ENCODE data around the gene C19orf25.

Gene C19orf25

DNA sequence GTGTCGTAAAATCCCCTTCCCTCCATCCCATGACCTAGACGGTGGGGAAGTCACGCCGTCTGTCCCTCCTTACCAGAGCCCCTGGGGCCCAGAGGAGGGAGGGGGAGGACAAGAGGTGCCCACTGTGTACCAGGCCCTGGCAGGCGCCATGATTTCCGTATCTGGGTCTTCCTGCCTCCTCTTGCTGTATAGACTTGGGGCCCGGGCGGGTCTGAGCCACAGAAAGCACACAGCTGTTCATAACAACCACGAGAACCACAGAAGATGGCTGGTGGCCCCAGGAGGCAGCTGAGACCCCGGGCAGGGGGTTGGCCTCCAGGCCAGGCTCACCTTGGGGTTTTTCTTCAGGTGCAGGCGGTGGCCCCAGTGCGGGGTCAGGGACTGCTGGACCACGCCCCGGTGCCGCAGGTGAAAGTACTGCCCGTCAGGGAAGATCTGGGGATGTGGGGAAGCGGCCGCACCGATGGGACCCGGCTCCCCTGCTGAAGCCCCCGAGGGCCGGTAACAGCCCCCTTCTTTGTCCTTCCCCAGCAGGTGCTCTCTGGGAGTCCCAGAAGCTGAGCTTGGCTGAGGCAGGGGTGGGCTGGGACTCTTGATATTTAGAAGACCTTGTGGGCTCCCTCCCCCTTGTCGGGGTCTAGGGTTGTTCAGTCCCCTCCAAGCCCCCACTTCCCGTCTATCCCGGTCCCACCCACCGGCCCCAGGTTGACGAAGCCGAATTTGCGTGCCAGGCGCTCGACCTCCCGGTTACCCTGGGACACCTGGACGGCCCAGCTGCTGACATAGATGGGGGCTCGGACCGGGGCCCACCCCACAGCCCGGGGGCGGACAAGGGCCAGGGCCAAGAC lies 10.7 kb upstream of the C19orf25 start:
- peak overlapping the region; percentile 54 for H3K4me3 ChIP-seq (ENCODE audit: low read depth, low read length)
- TF ChIP-seq, protein P1, sequence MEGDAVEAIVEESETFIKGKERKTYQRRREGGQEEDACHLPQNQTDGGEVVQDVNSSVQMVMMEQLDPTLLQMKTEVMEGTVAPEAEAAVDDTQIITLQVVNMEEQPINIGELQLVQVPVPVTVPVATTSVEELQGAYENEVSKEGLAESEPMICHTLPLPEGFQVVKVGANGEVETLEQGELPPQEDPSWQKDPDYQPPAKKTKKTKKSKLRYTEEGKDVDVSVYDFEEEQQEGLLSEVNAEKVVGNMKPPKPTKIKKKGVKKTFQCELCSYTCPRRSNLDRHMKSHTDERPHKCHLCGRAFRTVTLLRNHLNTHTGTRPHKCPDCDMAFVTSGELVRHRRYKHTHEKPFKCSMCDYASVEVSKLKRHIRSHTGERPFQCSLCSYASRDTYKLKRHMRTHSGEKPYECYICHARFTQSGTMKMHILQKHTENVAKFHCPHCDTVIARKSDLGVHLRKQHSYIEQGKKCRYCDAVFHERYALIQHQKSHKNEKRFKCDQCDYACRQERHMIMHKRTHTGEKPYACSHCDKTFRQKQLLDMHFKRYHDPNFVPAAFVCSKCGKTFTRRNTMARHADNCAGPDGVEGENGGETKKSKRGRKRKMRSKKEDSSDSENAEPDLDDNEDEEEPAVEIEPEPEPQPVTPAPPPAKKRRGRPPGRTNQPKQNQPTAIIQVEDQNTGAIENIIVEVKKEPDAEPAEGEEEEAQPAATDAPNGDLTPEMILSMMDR (IDR thresholded peaks at IDR 0.05; ENCODE audit: insufficient read depth, low read depth, low read length, missing control alignments), result no peak
- no peak for DNase-seq (ENCODE audit: low read depth)

DNA sequence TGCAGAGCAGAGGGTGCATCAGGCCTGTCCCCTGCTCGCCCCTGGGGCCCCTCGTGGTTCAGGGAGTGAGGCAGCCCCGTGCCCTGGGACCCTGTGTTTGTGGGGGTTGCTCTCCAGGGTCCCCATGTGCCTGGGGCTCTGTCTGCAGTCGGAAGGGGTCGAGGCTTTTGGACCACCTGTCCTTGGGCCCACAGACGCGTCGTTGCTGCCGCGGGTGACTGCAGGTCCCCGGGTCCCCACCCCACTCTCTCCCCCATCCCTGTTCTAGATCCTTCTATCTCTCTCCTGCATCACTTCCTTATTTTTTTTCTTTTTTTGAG lies 9.2 kb upstream of the C19orf25 start:
- no peak for DNase-seq (ENCODE audit: low read depth)
- H3K4me3 ChIP-seq (ENCODE audit: low read depth, low read length), result no peak overlapping the region
- TF ChIP-seq, protein P1 (IDR thresholded peaks at IDR 0.05; ENCODE audit: insufficient read depth, low read depth, low read length, missing control alignments), result no peak

DNA sequence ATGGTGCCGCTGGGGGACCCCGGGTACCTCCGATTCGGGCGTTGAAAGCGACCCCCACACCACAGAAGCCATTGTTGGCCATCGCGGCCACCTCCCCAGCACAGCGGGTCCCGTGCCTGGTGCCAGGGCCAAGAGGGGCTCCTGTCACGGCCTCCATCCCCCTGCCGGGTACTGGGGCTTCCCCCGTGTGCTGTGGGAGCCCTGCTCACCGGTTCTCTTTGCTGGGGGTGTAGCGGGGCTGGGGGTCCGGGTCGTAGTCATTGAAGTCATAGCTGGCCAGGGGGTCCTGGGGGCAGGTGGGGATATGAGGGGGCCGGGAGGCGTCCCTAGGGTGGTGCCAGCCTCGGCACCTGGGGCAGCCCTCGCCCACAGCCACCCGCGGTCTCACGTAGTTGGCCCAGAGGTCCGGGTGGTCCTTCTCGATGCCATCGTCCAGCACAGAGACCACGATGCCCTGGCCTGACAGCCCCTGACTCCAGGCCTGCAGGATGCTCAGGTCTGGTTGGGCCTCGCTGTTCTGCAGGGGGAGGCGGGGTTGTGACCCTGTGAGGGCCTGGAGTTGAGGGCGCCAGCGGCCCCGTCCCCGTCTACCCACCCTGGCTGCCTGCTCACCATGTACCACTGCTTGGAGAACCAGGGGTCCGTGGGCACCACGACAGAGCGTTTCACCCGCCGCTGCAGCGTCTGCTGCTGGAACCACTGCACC lies 8.7 kb upstream of the C19orf25 start:
- H3K4me3 ChIP-seq (ENCODE audit: low read depth, low read length), result no peak overlapping the region
- DNase-seq (ENCODE audit: low read depth), result no peak
- TF ChIP-seq, protein P1 (IDR thresholded peaks at IDR 0.05; ENCODE audit: insufficient read depth, low read depth, low read length, missing control alignments), result no peak

DNA sequence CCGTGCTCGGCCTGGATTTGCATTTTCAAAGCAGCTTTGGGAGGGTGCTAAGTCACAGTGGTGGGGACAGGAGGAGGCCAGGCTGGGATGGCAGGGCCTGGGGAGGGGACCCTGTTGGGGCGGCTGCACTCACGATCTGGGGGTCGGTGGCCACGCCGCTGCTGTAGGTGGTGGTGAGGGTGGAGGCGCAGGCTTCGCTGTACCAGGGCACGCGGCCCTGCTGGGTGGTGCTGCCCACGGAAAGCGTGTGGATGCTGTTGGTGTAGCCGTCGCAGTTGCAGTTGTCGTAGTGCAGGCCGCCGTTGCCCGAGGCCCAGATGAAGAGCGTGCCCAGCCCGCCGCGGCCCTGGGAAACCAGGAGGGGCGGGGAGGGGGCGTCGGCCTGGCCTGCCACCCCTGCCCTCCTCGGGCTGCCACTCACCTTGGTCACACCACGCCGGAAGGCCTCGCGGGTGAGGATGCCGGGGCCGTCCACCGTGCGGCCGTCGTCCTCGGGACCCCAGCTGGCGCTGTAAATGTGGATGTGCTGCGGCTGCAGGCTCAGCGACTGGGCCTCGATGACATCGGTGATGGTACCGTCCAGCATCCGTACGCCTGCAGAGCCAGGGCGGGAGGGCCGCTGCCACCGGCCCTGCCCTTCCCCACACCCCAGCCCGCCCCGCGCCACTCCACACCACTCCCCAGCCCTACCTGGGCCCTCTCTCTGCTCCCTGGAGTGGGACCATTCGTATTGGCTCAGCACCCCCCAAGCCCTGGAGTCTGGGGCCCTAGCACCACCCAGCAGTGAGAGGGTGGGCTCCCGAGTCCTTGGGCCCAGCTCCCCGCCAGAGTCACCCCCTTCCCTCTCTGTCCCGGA lies 7.9 kb upstream of the C19orf25 start:
- DNase-seq (ENCODE audit: low read depth), result no peak
- H3K4me3 ChIP-seq (ENCODE audit: low read depth, low read length), result no peak overlapping the region
- TF ChIP-seq, protein P1 (IDR thresholded peaks at IDR 0.05; ENCODE audit: insufficient read depth, low read depth, low read length, missing control alignments), result no peak

DNA sequence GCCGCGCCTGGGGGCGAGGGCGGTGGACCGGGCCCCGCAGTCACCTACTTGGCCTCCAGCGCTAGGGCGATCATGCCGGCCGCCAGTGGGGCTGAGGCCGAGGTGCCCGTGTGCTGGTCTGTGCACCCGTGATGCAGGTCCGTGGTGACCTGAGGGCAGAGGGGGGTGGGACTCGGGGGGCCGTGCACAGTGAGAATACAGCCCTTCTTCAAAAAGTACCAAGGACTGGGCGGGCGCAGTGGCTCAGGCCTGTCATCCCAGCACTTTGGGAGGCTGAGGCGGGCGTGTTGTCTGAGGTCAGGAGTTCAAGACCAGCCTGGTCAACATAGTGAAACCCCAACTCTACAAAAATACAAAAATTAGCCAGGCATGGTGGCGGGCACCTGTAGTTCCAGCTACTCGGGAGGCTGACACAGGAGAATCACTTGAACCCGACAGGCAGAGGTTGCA lies 5.0 kb upstream of the C19orf25 start:
- no peak for DNase-seq (ENCODE audit: low read depth)
- no peak overlapping the region for H3K4me3 ChIP-seq (ENCODE audit: low read depth, low read length)
- TF ChIP-seq, protein P1 (IDR thresholded peaks at IDR 0.05; ENCODE audit: insufficient read depth, low read depth, low read length, missing control alignments), result no peak

DNA sequence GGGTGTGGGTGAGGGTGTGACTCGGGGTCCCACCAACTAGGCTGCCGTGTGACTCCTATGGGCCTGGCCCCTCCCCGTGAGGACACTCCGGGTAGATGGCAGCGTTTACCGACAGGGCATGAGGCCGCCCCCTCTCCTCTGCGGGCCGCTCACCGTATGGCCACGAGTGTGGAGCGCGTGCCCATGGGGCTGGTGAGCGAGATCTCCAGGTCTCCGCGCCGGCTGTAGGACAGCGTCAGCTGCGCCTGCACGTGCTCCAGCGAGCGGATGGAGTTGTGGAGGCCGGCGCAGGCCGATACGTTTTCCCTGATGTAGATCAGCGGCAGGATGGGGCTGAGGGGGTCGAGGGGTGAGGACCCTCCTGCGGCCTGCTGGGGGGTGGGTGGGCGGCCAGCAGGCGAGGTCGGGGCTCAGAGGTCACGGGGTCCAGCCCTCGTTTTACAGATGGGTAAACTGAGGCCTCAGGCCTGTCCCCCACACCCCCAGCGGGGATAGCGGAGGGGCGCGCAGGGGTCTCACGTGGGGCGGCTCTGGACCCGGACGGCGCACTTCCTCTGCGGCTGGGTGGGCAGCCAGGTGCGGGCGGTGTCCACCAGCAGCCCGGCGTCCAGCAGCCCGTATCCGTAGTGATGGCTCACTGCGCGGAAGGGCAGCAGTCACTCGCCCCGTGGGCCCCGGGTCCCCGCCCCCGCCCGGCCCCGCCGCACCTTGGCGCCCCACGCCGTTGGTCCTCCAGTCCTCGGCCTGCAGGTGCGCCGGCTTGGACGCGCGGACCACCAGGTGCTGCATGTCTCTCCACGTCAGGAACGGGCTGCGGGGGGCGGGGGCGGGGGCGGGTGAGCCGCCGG lies 4.3 kb upstream of the C19orf25 start:
- no peak for DNase-seq (ENCODE audit: low read depth)
- TF ChIP-seq, protein P1 (IDR thresholded peaks at IDR 0.05; ENCODE audit: insufficient read depth, low read depth, low read length, missing control alignments), result no peak
- H3K4me3 ChIP-seq (ENCODE audit: low read depth, low read length), result no peak overlapping the region

Measured in GM12865 (cell line).